ENCODE results near the gene LRRC59. TPM values are rescaled to one million over a fixed set of nuclear protein-coding genes. Genes with fewer than 3 reads are reported as not detected.

Gene LRRC59
- total RNA-seq, 3 donors from 2014 or later (not counting 1 experiment from before 2014, with no cell fraction given): 55.6 to 62.7 (median 56.0) TPM

DNA sequence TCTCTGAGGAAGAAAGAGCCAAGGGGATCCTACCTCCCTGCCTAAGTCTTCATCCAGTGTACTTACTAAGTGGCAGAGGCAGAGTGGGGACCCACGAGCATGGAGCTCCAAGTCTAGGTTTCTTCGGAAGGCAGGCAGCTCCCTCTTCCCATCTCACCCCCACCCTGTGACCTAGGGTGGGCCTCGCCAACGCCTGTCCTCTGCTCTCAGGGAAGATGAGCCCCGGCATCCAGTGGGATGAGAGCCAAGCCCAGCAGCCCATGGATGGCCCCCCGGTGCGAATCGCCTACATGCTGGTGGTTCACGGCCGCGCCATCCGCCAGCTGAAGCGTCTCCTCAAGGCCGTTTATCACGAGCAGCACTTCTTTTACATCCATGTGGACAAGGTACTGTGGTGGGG lies 43.1 kb downstream of the LRRC59 start:
- H3K4me3 Mint-ChIP-seq: no peak overlapping the region
- Histone ChIP-seq H3K36me3 (ENCODE audit: control insufficient read depth, insufficient read depth, low read length) (peaks cover 46% of the 10 kb centered on the region), H3K27me3 (ENCODE audit: control insufficient read depth, insufficient read depth, low read length) (no peaks in the 10 kb centered on the region), H3K4me1 (ENCODE audit: control insufficient read depth, insufficient read depth, low read length) (no peaks in the 10 kb centered on the region), H3K4me3 (ENCODE audit: low read length) (no peak overlapping the region), H3K27ac (ENCODE audit: low read length) (no peak overlapping the region), H3K9me3 (ENCODE audit: control insufficient read depth, insufficient read depth, low read length) (no peaks in the 10 kb centered on the region)
- H3K27me3 Mint-ChIP-seq (ENCODE audit: low read depth in 2 of 2): no peaks in the 10 kb centered on the region
- H3K9me3 Mint-ChIP-seq: no peaks in the 10 kb centered on the region
- peaks cover 11 to 28% of the 10 kb centered on the region in 2 donors for H3K4me1 Mint-ChIP-seq
- no peak overlapping the region for H3K27ac Mint-ChIP-seq
- no peak for DNase-seq
- intact Hi-C loops (cut with micrococcal nuclease): no loop called here
- H3K36me3 Mint-ChIP-seq: no peaks in the 10 kb centered on the region
- no peak for ATAC-seq
- no peak for TF ChIP-seq CTCF (IDR thresholded peaks at IDR 0.05)
- WGBS (ENCODE audit: insufficient coverage): 96% methylated on average over 15 of the region's 15 CpGs

DNA sequence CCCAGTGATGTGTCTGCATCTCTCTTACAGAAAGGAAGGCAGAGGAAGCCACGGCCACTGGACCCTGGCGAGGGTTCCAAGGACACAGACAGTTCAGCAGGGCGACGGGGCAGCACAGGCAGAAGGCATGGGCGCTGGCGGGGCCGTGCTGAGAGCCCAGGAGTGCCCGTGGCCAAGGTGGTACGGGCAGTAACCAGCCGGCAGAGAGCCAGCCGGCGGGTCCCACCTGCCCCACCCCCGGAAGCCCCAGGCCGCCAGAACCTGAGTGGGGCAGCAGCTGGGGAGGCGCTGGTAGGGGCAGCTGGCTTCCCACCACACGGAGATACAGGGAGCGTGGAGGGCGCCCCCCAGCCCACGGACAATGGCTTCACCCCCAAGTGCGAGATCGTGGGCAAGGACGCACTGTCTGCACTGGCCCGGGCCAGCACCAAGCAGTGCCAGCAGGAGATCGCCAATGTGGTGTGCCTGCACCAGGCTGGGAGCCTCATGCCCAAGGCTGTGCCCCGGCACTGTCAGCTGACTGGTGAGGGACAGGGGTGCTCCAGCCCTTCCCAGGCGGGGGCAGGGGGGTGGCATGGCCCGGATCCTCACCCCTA lies 43.6 kb downstream of the LRRC59 start:
- Histone ChIP-seq H3K36me3 (ENCODE audit: control insufficient read depth, insufficient read depth, low read length) (peaks cover 43% of the 10 kb centered on the region), H3K9me3 (ENCODE audit: control insufficient read depth, insufficient read depth, low read length) (no peaks in the 10 kb centered on the region), H3K4me3 (ENCODE audit: low read length) (no peak overlapping the region), H3K27me3 (ENCODE audit: control insufficient read depth, insufficient read depth, low read length) (no peaks in the 10 kb centered on the region), H3K27ac (ENCODE audit: low read length) (no peak overlapping the region), H3K4me1 (ENCODE audit: control insufficient read depth, insufficient read depth, low read length) (no peaks in the 10 kb centered on the region)
- Mint-ChIP-seq H3K4me3 (no peak overlapping the region), H3K27me3 (ENCODE audit: low read depth in 2 of 2) (no peaks in the 10 kb centered on the region), H3K27ac (no peak overlapping the region), H3K4me1 (peaks cover 11 to 28% of the 10 kb centered on the region in 2 donors), H3K36me3 (no peaks in the 10 kb centered on the region), H3K9me3 (no peaks in the 10 kb centered on the region)
- TF ChIP-seq CTCF (IDR thresholded peaks at IDR 0.05): no peak
- intact Hi-C loops (cut with micrococcal nuclease): no loop called here
- DNase-seq (no peak), ATAC-seq (no peak)
- WGBS (ENCODE audit: insufficient coverage): 97% methylated on average over 27 of the region's 27 CpGs

GRCh38 chr17:50352693-50353599 lies 44.4 kb downstream of the LRRC59 start:
- DNase-seq (no peak), ATAC-seq (no peak)
- no peak overlapping the region for H3K4me3 ChIP-seq (ENCODE audit: low read length)
- 92% methylated on average over 21 of the region's 21 CpGs for WGBS (ENCODE audit: insufficient coverage)
- H3K4me1 ChIP-seq (ENCODE audit: control insufficient read depth, insufficient read depth, low read length): no peaks in the 10 kb centered on the region
- Mint-ChIP-seq H3K9me3 (no peaks in the 10 kb centered on the region), H3K4me3 (no peak overlapping the region), H3K27ac (no peak overlapping the region), H3K36me3 (no peaks in the 10 kb centered on the region), H3K27me3 (ENCODE audit: low read depth in 2 of 2) (no peaks in the 10 kb centered on the region), H3K4me1 (peaks cover 17 to 35% of the 10 kb centered on the region in 2 donors)
- no peaks in the 10 kb centered on the region for H3K9me3 ChIP-seq (ENCODE audit: control insufficient read depth, insufficient read depth, low read length)
- no peaks in the 10 kb centered on the region for H3K27me3 ChIP-seq (ENCODE audit: control insufficient read depth, insufficient read depth, low read length)
- TF ChIP-seq CTCF (IDR thresholded peaks at IDR 0.05): no peak
- intact Hi-C loops (cut with micrococcal nuclease): no loop called here
- H3K27ac ChIP-seq (ENCODE audit: low read length): no peak overlapping the region
- peaks cover 38% of the 10 kb centered on the region for H3K36me3 ChIP-seq (ENCODE audit: control insufficient read depth, insufficient read depth, low read length)
